Parathyroid adenoma (tissue), 2 donors: ENCODE data around the gene TDRD10.

Experiments
- H2AFZ ChIP-seq: fragments of 300-600 bp; sonication (generic); one replicate; pipeline ENCODE4 v1.7.0; 2017; ENCODE audit warnings: antibody characterized with exemption, mild to moderate bottlenecking
- H3K27ac ChIP-seq: fragments of 300-600 bp; sonication (generic); one replicate; pipeline ENCODE4 v1.7.0; 2017
- H3K27me3 ChIP-seq: fragments of 300-600 bp; sonication (generic); one replicate; pipeline ENCODE4 v1.7.0; 2017; ENCODE audit warnings: low read length; ENCODE audit not compliant: control insufficient read depth, insufficient read depth
- H3K36me3 ChIP-seq: fragments of 300-600 bp; sonication (generic); one replicate; pipeline ENCODE4 v1.7.0; 2017; ENCODE audit warnings: low read length; ENCODE audit not compliant: control insufficient read depth, insufficient read depth
- H3K4me1 ChIP-seq: fragments of 300-600 bp; sonication (generic); one replicate; pipeline ENCODE4 v1.7.0; 2017; ENCODE audit warnings: control low read depth
- H3K4me2 ChIP-seq: fragments of 300-600 bp; sonication (generic); one replicate; pipeline ENCODE4 v1.7.0; 2017; ENCODE audit warnings: low read length
- H3K4me3 ChIP-seq: fragments of 300-600 bp; sonication (generic); one replicate; pipeline ENCODE4 v1.7.0; 2017; ENCODE audit warnings: low read depth, low read length
- H3K79me2 ChIP-seq: fragments of 300-600 bp; sonication (generic); one replicate; pipeline ENCODE4 v1.7.0; 2017; ENCODE audit warnings: control low read depth
- H3K9ac ChIP-seq: fragments of 300-600 bp; sonication (generic); one replicate; pipeline ENCODE4 v1.7.0; 2017; ENCODE audit warnings: mild to moderate bottlenecking
- H3K9me3 ChIP-seq: fragments of 300-600 bp; sonication (generic); one replicate; pipeline ENCODE4 v1.7.0; 2017; ENCODE audit warnings: low read length; ENCODE audit not compliant: control insufficient read depth
- TF ChIP-seq, protein P1 (sequence below): fragments of 300-600 bp; sonication (generic); IDR thresholded peaks from one replicate; pipeline ENCODE4 v1.7.0; 2017; ENCODE audit warnings: antibody characterized with exemption, mild to moderate bottlenecking
- donor health status: primary hyperparathyroidism.

The TDRD10 gene

GRCh38 chr1:154595621-154596020 lies 93.6 kb downstream of the TDRD10 start:
- Histone ChIP-seq H3K9me3 (no peaks in the 10 kb centered on the region), H2AFZ (no peak overlapping the region), H3K36me3 (no peaks in the 10 kb centered on the region), H3K27ac (no peak overlapping the region), H3K79me2 (no peaks in the 10 kb centered on the region), H3K27me3 (no peaks in the 10 kb centered on the region), H3K9ac (no peak overlapping the region), H3K4me2 (no peak overlapping the region), H3K4me3 (no peak overlapping the region), H3K4me1 (peaks cover 5% of the 10 kb centered on the region)
- TF ChIP-seq, protein P1, sequence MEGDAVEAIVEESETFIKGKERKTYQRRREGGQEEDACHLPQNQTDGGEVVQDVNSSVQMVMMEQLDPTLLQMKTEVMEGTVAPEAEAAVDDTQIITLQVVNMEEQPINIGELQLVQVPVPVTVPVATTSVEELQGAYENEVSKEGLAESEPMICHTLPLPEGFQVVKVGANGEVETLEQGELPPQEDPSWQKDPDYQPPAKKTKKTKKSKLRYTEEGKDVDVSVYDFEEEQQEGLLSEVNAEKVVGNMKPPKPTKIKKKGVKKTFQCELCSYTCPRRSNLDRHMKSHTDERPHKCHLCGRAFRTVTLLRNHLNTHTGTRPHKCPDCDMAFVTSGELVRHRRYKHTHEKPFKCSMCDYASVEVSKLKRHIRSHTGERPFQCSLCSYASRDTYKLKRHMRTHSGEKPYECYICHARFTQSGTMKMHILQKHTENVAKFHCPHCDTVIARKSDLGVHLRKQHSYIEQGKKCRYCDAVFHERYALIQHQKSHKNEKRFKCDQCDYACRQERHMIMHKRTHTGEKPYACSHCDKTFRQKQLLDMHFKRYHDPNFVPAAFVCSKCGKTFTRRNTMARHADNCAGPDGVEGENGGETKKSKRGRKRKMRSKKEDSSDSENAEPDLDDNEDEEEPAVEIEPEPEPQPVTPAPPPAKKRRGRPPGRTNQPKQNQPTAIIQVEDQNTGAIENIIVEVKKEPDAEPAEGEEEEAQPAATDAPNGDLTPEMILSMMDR: no peak
